HuH-7.5 (cell line): ENCODE results near the gene CCDC195.

Experiments
- DNase-seq: peaks from one replicate; pipeline ENCODE4 v3.0.0; 2011; ENCODE audit warnings: low spot score

The CCDC195 gene, protein sequence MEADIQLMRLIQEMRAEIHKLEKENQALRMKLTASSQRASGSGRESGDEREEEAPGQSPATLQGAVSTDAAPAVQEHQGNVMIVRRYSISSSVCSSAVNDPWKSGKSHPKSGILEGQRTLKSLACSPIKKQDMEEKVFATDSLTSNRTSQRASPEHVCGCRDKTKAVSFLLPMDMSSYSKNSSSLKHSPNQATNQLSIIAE

DNA sequence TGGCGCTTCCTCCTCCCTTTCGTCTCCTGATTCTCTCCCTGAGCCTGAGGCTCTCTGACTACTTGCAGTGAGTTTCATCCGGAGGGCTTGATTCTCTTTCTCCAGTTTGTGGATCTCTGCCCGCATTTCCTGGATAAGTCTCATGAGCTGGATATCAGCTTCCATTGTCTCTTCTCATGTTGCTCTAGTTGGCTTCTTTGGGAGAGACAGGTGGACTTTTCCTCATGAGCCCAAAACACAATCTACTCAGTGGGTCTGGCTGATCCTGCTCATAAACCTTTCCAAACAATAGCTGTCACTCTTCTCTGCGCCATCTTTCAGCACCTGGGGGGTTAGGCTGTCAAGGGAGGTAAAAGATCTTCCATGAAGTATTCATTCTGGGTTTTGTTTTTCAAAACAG lies at the start of gene CCDC195:
Gene CCDC195, minus strand, starts transcription at position 165 of the 400 bp plus-strand sequence. Its CDS starts 0 bp downstream, at position 165.
- no peak for DNase-seq

GRCh38 chr2:224764565-224765236 lies 48.5 kb upstream of the CCDC195 start:
- no peak for DNase-seq

- DNase-seq: no peak
Measured at GRCh38 chr2:224757934-224758548, 41.9 kb upstream of the CCDC195 start.

GRCh38 chr2:224753743-224754540 lies 37.8 kb upstream of the CCDC195 start:
- no peak for DNase-seq

- DNase-seq: no peak
Measured at GRCh38 chr2:224751996-224752698, 36.0 kb upstream of the CCDC195 start.

DNA sequence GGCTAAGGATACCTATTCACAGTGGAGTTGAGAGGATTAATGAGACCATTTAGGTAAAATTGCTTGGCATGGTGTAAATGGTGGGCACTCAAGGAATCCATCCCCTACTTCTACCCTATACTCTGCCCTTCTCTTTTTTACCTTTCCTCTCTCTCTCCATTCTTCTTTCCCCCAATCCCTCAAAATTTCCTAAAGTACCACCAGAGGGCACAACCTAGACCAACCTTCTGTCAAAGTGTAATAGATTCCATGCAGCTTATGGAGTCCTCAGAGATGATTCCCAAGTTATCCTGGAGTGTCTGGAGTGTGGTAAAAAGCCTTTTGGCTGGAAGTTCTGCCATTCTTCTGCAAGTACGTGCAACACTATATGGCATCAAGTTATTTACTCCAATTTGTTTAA lies 33.0 kb upstream of the CCDC195 start:
- DNase-seq: no peak

DNA sequence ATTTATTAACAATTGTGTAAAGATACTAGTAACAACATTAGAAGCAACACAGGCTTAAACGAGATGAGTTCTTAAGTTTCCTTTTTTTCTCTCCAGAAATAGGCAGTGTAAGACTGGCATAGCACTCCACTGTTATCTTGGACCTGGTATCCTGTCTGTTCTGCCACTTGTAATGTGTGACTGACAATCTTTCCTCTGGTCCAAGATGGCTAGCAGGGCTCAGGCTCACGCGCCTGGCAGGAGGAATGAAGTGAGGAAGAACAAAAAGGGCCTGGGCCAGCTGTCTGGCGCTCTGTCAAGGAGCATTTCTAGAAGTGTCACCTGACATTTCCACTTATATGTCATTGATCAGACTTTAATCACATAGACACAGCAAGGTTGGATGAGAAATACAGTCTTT lies 31.6 kb upstream of the CCDC195 start:
- no peak for DNase-seq

GRCh38 chr2:224736227-224736626 lies 20.1 kb upstream of the CCDC195 start:
- DNase-seq: no peak

- DNase-seq: no peak
Measured at GRCh38 chr2:224734949-224735348, 18.8 kb upstream of the CCDC195 start.

DNA sequence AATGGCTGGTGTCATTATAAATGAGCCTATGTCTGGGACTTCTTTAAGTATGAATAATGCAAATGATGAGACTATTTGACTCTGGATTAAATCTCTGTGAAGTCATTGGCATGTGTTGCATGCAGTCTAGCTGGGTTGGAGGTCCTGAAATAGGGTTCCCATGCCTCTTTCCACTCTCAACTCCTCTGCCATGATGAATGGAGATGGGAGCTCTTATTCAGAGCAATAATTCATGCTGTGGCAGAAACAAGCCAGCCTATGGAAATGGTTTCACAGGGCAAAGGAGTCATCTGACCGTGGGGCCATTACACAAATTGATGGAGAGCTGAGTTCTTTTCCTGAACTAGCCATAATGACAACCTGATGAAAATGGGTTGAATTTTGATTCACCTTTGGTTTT lies 15.5 kb upstream of the CCDC195 start:
- no peak for DNase-seq

GRCh38 chr2:224729435-224729834 lies 13.3 kb upstream of the CCDC195 start:
- DNase-seq: no peak

DNA sequence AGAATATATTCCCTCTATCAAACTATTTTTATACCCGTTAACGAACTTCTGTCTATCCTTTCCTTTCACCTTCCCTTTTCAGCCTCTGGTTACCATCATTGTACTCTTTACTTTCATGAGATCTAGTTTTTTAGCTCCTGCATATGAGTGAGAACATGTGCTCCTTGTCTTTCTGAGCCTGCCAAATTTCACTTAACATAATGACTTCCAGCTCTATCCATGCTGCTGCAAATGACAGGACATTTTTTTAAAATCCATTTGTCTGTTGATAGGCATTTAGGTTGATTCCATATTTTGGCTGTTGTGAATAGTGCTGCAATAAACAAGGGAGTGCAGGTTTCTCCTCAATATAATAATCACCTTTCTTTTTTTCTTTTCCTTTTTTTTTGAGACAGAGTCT lies 8.2 kb upstream of the CCDC195 start:
- no peak for DNase-seq

DNA sequence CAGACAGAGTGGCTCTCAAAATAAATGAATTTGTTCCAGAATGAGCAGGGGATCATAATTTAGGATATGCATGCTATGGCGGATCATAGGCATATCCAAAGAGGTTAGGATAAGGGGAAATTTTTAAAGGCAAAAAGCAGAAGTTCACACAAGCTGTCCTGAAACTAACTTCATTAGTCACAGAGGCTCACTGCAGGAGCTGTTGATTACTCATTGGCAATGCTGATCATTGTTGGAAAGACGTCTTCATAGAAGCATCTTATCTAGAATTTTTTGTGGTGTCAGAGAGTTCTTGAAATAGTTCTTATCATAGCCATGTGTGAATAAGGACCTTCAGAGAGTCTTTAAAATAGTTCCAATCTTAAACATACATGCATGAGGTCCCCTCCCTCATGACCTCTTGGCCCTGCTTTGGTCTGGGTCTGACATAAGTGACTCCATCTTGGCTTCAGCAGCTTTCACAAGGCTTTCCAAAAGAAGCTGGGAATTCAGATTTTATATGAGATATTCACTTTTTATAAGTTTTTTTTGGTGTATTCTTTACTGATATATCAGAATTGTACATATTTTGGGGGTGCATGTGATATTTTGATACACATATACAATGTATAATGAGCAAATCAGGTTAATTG lies 7.5 kb upstream of the CCDC195 start:
- DNase-seq: no peak

- DNase-seq: no peak
Measured at GRCh38 chr2:224722770-224723169, 6.6 kb upstream of the CCDC195 start.

DNA sequence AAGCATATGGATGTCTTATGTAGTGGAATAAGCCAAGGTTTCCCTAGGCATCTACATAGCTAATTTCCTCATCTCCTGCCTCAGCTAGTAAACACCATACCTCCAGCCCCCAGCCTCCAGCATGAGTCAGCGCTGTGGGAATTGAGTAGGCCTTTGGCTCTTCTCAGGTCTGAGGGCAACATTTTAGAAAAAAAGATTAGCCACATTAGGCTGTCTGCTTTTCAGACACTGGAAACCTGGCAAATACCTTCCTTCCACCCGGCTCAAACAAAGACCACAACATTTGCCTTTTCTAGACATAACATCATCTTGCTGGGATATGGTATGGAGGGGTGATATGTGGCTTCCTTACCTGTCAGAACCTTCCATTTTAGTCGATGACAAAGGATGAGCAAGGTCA lies 6.1 kb upstream of the CCDC195 start:
- no peak for DNase-seq

GRCh38 chr2:224716921-224717320 lies 756 bp upstream of the CCDC195 start:
- DNase-seq: no peak

- DNase-seq: no peak
Measured at GRCh38 chr2:224711859-224712665, 4.1 kb downstream of the CCDC195 start.

- DNase-seq: no peak
Measured at GRCh38 chr2:224711381-224711780, 4.8 kb downstream of the CCDC195 start.

DNA sequence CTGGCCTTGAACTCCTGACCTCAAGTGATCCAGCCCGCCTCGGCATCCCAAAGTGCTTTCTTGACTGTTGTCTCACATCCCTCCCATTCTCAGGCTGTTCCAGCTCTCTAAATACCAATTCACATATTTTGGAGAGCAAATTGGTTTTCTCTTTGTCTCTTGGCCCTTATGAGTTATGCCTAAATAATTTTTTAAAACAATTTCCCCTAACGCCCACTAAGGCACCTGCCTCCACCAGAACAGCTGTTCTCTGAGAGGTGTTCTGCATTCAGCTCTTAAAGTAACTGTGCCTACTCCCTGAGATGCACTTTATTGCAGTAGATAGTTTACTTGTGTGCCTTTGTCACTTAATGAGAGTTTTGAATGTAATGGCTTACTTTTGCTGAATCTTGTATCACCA lies 6.9 kb downstream of the CCDC195 start:
- no peak for DNase-seq

GRCh38 chr2:224694502-224694901 lies 21.7 kb downstream of the CCDC195 start:
- DNase-seq: no peak

DNA sequence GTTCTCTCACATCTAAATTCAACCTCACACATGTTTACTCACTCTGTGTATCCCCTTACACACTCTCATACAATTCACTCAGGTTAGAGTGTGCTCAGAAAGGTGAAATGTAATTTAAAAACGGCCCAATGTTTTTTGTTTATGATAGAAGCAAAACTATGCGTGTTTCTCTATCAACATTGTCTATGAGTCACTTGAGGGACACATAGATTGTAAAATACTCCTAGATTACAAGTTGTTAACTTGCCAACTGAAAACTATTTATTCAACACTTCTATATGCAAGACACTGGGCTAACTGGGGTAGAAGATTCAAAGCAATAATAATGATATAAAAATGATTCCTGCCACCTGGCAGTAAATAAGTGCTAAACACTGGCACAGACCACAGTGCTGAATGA lies 24.6 kb downstream of the CCDC195 start:
- no peak for DNase-seq
